ENCODE data around the gene TFDP2. TPM values are rescaled to one million over a fixed set of nuclear protein-coding genes. Genes with fewer than 3 reads are reported as not detected.

TFDP2 gene
- total RNA-seq (2014; rRNA removed; shearing (Covaris generic)), result 103 and 137 TPM in 2 replicates

GRCh38 chr3:142148792-142149672 lies at the start of gene TFDP2:
Gene TFDP2 (minus strand): TSS chr3:142149544. CDS start chr3:142101749, 47,795 bp downstream.
- Histone ChIP-seq H3K4me1 (0 out of 2 replicates have a peak, but pooled peaks cover 3% of the 10 kb centered on the region), H3K27me3 (no peaks in the 10 kb centered on the region), H3K36me3 (no peaks in the 10 kb centered on the region), H3K4me3 (peak within 1 kb of the TSS; percentile 82), H3K27ac (peak within 1 kb of the TSS; percentile 73), H3K9me3 (replicated peaks) (no peaks in the 10 kb centered on the region)
- DNase-seq, result peak; percentile 95

DNA sequence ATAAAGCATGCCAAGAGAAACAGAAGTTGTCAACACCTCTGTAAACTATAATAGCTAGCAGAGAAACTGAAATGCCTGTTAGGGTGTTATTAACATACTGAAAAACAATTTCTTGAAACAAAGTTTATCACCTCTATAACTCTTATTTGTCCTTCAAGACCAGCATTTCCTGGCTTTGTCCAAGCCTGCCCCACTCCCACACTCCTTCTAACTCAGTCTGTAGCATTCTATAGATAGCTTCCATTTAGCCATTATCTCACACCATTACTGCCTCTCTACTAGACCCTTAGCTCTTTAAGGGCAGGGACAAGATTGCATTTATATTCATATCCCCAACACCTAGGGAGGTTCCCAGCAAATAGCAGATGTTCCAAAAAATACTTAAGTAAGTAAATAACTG lies 39.5 kb upstream of the TFDP2 start:
- Histone ChIP-seq H3K27me3 (no peaks in the 10 kb centered on the region), H3K36me3 (peaks cover 4% of the 10 kb centered on the region), H3K4me1 (no peaks in the 10 kb centered on the region), H3K4me3 (no peak overlapping the region), H3K9me3 (replicated peaks) (no peaks in the 10 kb centered on the region; the same call in 1 of the 2 replicates), H3K27ac (no peak overlapping the region)
- no peak for DNase-seq

DNA sequence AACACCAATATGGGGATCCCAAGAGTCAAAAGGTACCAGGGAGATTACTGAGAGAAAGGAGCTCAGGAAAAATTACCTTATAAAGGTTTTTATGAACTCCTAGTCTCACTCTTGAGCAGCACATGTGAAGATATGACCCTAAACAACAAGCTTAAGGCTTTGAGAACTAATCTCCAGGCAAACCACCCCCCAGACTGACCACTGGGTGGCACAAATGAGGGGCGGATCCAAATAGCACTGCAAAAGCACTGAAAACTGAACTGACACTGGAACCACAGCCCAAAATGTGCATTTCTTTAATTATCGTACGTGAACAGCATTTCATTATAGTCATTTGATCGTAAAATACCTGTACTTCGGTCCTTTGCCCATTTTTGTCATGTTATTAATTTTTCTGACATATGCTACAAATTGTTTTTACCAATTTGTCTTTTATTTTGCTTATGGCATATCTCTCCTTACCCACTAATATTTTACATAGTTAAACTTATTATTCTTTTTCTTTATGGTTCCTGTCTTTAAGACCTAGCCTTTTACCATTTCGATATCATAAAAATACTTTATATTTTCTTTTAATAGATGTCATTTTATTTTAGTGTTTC lies 31.5 kb upstream of the TFDP2 start:
- H3K9me3 ChIP-seq (replicated peaks), result no peaks in the 10 kb centered on the region; the same call in 1 of the 2 replicates
- H3K27ac ChIP-seq, result no peak overlapping the region
- no peaks in the 10 kb centered on the region for H3K27me3 ChIP-seq
- H3K4me3 ChIP-seq, result no peak overlapping the region
- H3K36me3 ChIP-seq, result no peaks in the 10 kb centered on the region; the same call in 1 of the 2 replicates
- H3K4me1 ChIP-seq, result no peaks in the 10 kb centered on the region
- DNase-seq, result peak; percentile 30 to 53

DNA sequence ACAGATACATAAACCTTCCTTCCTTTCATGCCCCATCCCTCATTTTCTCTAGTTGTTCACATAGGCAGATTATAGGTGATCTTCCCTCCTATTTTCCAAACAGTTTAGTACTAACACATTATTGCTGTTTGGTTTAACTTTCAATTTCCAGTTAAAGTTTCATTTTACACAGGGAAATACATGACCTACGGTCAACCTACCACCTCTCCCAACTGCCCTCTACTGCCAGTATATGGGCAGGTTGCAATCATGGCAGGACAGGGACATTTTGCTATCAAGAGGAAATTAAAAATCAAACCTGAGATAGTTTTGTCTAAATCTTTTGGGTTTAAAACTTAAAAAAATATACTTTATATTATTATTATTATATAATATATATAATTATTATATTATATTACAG lies 26.1 kb upstream of the TFDP2 start:
- no peak for DNase-seq
- Histone ChIP-seq H3K36me3 (peaks cover 2% of the 10 kb centered on the region; the same call in 1 of the 2 replicates), H3K27ac (no peak overlapping the region), H3K4me1 (no peaks in the 10 kb centered on the region), H3K4me3 (no peak overlapping the region), H3K27me3 (no peaks in the 10 kb centered on the region), H3K9me3 (replicated peaks) (no peaks in the 10 kb centered on the region)

GRCh38 chr3:142174559-142174958 lies 25.2 kb upstream of the TFDP2 start:
- DNase-seq, result no peak
- H3K4me1 ChIP-seq, result no peaks in the 10 kb centered on the region
- no peak overlapping the region for H3K4me3 ChIP-seq
- peaks cover 6% of the 10 kb centered on the region for H3K36me3 ChIP-seq
- no peak overlapping the region for H3K27ac ChIP-seq
- H3K9me3 ChIP-seq (replicated peaks), result no peaks in the 10 kb centered on the region
- H3K27me3 ChIP-seq, result no peaks in the 10 kb centered on the region

DNA sequence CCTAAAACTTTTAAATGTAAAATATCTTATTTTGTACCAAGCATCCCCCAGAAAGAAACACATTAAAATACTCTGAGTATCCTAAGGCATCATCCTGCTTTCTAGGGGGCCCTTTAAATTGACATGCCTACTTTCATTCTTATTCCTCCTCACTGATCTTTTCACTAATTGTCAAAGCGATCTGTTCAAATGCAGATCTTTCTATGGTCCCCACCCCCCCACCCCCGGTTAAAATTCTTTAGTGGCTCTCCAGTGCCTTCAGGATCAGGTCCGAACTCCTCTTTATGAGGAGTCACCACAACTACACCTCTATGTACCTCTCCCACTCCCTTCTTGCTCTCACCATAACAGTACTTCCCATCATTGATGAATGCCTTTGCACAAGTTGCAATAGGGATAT lies 19.2 kb upstream of the TFDP2 start:
- DNase-seq, result no peak
- peaks cover 9% of the 10 kb centered on the region for H3K36me3 ChIP-seq
- no peaks in the 10 kb centered on the region for H3K27me3 ChIP-seq
- H3K27ac ChIP-seq, result no peak overlapping the region
- no peaks in the 10 kb centered on the region for H3K4me1 ChIP-seq
- H3K4me3 ChIP-seq, result no peak overlapping the region
- H3K9me3 ChIP-seq (replicated peaks), result no peaks in the 10 kb centered on the region

- H3K4me3 ChIP-seq, result no peak overlapping the region
- no peaks in the 10 kb centered on the region for H3K9me3 ChIP-seq (replicated peaks)
- no peaks in the 10 kb centered on the region for H3K27me3 ChIP-seq
- no peak for DNase-seq
- peaks cover 6% of the 10 kb centered on the region for H3K36me3 ChIP-seq
- no peak overlapping the region for H3K27ac ChIP-seq
- H3K4me1 ChIP-seq, result no peaks in the 10 kb centered on the region
Measured at GRCh38 chr3:142165194-142165593, 15.8 kb upstream of the TFDP2 start.

DNA sequence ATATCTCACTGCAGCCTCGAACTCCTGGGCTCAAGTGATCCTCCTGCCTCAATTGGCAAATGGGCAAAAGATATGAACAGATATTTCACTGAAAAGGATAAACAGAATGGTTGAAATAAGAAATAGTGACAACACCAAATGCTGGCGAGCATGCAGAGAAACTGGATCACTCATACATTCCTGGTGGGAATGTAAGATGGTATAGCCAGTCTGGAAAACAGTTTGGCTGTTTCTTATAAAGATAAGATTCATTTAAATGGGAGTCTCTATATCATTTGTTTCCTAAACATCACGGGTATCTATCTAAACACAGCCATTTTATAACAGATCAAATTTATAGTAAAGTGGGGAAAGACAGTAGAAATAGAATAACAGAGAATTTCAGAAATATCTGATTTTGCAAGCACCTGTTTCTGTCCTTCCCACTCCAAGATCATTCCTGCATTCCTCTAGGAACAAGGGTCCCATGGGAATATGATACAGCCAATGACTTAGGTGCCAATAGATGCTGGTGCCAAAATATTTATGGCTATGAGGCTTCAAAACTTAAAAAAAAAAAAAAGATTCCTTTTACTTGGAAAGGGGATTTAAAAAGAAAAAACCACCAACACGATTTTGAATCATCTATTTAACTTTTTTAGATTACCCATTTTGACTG lies 9.9 kb upstream of the TFDP2 start:
- no peaks in the 10 kb centered on the region for H3K36me3 ChIP-seq
- peak; percentile 45 to 74 for DNase-seq
- no peaks in the 10 kb centered on the region; the same call in 1 of the 2 replicates for H3K4me1 ChIP-seq
- H3K4me3 ChIP-seq, result no peak overlapping the region
- H3K9me3 ChIP-seq (replicated peaks), result no peaks in the 10 kb centered on the region
- no peaks in the 10 kb centered on the region for H3K27me3 ChIP-seq
- H3K27ac ChIP-seq, result peak overlapping the region; percentile 53

DNA sequence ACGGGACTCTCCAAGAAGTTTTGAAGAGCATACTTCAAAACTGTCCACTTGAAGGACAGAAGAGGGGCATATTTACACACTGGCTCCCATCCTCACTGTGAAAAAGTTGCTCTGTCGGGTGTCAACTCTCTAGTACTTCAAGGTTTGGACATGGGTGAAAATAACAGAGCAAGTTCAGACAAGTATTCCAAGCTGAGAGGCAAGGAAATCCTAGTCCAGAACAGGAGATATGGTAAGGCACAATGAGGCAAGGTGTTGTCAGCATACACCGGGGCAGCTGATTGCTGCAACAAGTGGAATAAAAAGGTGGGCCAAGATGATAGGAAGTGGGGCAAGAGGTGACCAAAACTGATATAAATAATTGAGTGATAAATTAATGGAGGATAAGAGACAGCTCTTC lies 4.8 kb upstream of the TFDP2 start:
- no peak for DNase-seq
- no peaks in the 10 kb centered on the region; the same call in 1 of the 2 replicates for H3K4me1 ChIP-seq
- no peaks in the 10 kb centered on the region for H3K36me3 ChIP-seq
- H3K4me3 ChIP-seq, result no peak overlapping the region
- H3K9me3 ChIP-seq (replicated peaks), result no peaks in the 10 kb centered on the region
- no peak overlapping the region for H3K27ac ChIP-seq
- H3K27me3 ChIP-seq, result no peaks in the 10 kb centered on the region

DNA sequence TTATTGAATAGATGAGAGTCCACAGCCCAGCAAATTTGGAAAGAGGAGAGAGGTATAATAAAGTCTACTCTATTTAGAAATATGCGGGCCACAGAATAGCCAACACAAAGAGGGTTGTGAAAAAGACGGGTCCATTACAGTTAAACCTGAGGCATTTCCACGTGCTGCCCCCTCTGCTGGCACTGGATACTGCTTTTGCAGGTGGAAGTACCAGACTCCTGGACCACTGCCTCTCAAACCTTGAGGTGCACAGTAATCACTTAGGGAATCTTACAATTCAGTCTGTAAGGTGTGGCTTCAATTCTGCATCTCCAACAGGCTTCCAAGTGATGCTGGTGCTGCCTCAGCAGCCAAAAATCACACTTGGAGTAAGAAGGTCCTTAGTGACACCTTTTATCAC lies 3.0 kb upstream of the TFDP2 start:
- Histone ChIP-seq H3K4me1 (no peaks in the 10 kb centered on the region), H3K4me3 (no peak overlapping the region), H3K9me3 (replicated peaks) (no peaks in the 10 kb centered on the region), H3K36me3 (no peaks in the 10 kb centered on the region), H3K27ac (no peak overlapping the region), H3K27me3 (no peaks in the 10 kb centered on the region)
- DNase-seq, result no peak

GRCh38 chr3:142151828-142152227 lies 2.5 kb upstream of the TFDP2 start:
- Histone ChIP-seq H3K4me3 (no peak overlapping the region), H3K27ac (no peak overlapping the region), H3K27me3 (no peaks in the 10 kb centered on the region), H3K4me1 (0 out of 2 replicates have a peak, but pooled peaks cover 3% of the 10 kb centered on the region), H3K9me3 (replicated peaks) (no peaks in the 10 kb centered on the region), H3K36me3 (no peaks in the 10 kb centered on the region)
- no peak for DNase-seq

- Histone ChIP-seq H3K27ac (no peak overlapping the region), H3K36me3 (no peaks in the 10 kb centered on the region), H3K4me3 (no peak overlapping the region), H3K4me1 (0 out of 2 replicates have a peak, but pooled peaks cover 3% of the 10 kb centered on the region), H3K27me3 (no peaks in the 10 kb centered on the region), H3K9me3 (replicated peaks) (no peaks in the 10 kb centered on the region)
- no peak for DNase-seq
Measured at GRCh38 chr3:142151240-142151639, 1.9 kb upstream of the TFDP2 start.

GRCh38 chr3:142150271-142150670 lies 927 bp upstream of the TFDP2 start:
- Histone ChIP-seq H3K27ac (no peak overlapping the region), H3K9me3 (replicated peaks) (no peaks in the 10 kb centered on the region), H3K27me3 (no peaks in the 10 kb centered on the region), H3K4me1 (0 out of 2 replicates have a peak, but pooled peaks cover 3% of the 10 kb centered on the region), H3K4me3 (no peak overlapping the region), H3K36me3 (no peaks in the 10 kb centered on the region)
- DNase-seq, result no peak

DNA sequence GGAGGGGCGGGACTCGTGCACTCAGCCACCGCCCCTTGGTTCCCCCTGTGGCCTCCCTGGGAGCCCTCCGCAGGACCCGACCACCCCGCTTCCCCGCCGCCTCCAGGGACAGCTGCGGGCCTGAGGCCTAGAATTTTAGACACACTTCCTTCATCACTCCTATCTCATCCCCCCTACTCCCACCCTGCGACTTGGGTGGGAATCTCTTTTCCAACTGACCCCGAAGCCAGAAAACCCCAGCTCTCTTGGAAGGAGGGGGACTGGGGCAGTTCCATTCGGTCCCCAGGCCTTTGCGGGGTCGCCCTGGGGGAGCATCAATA lies 289 bp upstream of the TFDP2 start:
- Histone ChIP-seq H3K4me1 (0 out of 2 replicates have a peak, but pooled peaks cover 3% of the 10 kb centered on the region), H3K27me3 (no peaks in the 10 kb centered on the region), H3K36me3 (no peaks in the 10 kb centered on the region), H3K9me3 (replicated peaks) (no peaks in the 10 kb centered on the region), H3K4me3 (peak overlapping the region; percentile 82), H3K27ac (peak overlapping the region; percentile 73)
- no peak for DNase-seq

All from SJCRH30 (cell line).